ENCODE results near the gene EIF4E3.

DNA sequence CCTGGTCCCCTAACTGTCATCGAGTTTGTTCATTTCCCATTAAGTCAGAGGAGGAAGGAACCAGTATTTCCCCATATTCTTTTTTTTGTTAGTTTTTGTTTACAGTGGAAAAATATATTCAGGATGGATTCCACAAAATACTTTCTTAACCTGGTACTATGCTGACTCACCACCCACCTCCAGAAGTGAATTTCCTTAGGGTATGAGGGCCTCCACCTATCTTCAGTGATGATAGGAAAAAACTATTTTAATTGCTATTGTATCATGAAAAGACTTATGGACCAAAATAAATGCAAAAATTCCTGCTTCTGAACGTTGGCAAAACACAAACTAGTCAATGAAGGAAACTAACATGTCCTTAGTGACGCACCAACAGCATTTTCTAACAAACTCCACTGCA lies 77.5 kb downstream of the EIF4E3 start:
- TF ChIP-seq CTCF (IDR thresholded peaks at IDR 0.05) (no peak), POLR2AphosphoS5 (IDR thresholded peaks at IDR 0.05) (no peak)

Measured in esophagus muscularis mucosa (tissue), 3 donors.